Activated naive CD4-positive, alpha-beta T cell treated with anti-CD3 and anti-CD28 coated beads, Interleukin-2, amount 50 U/mL, for 72 hours (primary cell): ENCODE results near the gene EIF2B5. TPM values are rescaled to one million over a fixed set of nuclear protein-coding genes. Genes with fewer than 3 reads are reported as not detected.
A peak's percentile ranks its signal among the peaks of the same experiment; 100 is the strongest.
"Not testable (repeated sequence)": the region's sequence is repeated elsewhere in the genome, so short reads cannot be mapped to it uniquely, and the experiment has no call there.

ENCODE experiments used
- ATAC-seq, 2 donors: fragments of 150-1000 bp; cut with Tn5 transposase; 2 replicates each; pipeline ENCODE4 v1.10.0; 2021; ENCODE audit warnings: mild to moderate bottlenecking in 2 of 2, moderate library complexity in 2 of 2
- DNase-seq, 2 donors: peaks; one replicate each; pipeline ENCODE4 v3.0.0; 2021 to 2022; ENCODE audit warnings: low spot score in 2 of 2
- H3K27ac Mint-ChIP-seq, 2 donors: one replicate each; pipeline ENCODE4 v1.8.0; 2022; ENCODE audit warnings: mild to moderate bottlenecking in 2 of 2, mixed read lengths in 2 of 2
- H3K36me3 Mint-ChIP-seq, 2 donors: one replicate each; pipeline ENCODE4 v1.8.0; 2022; ENCODE audit warnings: mixed read lengths in 2 of 2
- H3K9me3 Mint-ChIP-seq, 2 donors: one replicate each; pipeline ENCODE4 v1.8.0; 2022; ENCODE audit warnings: mixed read lengths in 2 of 2
- total RNA-seq, 2 donors: library from RNA; stranded (reverse); gene quantifications; one replicate each; pipeline ENCODE4 v1.2.3, GENCODE V29; 2022

EIF2B5 gene
- total RNA-seq, 2 donors from 2014 or later = 48.6 to 56.1 TPM

DNA sequence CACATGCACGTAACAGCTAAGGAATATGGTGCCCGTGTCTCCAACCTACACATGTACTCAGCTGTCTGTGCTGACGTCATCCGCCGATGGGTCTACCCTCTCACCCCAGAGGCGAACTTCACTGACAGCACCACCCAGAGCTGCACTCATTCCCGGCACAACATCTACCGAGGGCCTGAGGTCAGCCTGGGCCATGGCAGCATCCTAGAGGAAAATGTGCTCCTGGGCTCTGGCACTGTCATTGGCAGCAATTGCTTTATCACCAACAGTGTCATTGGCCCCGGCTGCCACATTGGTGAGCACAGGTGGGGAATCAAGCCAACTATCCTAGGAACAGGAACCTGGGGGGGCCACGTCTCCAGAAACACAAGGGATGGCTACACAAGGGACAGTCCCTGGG is 5.3 kb downstream of the EIF2B5 start:
- DNase-seq (no peak), ATAC-seq (no peak)
- no peak overlapping the region for H3K27ac Mint-ChIP-seq
- no peaks in the 10 kb centered on the region for H3K9me3 Mint-ChIP-seq
- peaks cover 13 to 16% of the 10 kb centered on the region in 2 donors for H3K36me3 Mint-ChIP-seq

DNA sequence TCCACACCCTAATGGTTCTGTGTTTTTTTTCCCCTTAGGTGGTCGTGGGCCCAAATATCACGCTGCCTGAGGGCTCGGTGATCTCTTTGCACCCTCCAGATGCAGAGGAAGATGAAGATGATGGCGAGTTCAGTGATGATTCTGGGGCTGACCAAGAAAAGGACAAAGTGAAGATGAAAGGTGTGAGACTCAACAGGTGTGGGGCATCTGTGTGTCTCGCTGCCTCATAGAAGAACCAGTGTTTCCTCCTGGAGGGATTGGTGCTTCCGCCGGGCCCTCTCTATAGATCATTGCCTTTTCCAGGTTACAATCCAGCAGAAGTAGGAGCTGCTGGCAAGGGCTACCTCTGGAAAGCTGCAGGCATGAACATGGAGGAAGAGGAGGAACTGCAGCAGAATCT is 7.0 kb downstream of the EIF2B5 start:
- ATAC-seq (no peak), DNase-seq (no peak)
- no peaks in the 10 kb centered on the region for H3K9me3 Mint-ChIP-seq
- H3K27ac Mint-ChIP-seq = peak overlapping the region in 1 of 2 donors; percentile 78
- H3K36me3 Mint-ChIP-seq = peaks cover 5 to 9% of the 10 kb centered on the region in 2 donors

DNA sequence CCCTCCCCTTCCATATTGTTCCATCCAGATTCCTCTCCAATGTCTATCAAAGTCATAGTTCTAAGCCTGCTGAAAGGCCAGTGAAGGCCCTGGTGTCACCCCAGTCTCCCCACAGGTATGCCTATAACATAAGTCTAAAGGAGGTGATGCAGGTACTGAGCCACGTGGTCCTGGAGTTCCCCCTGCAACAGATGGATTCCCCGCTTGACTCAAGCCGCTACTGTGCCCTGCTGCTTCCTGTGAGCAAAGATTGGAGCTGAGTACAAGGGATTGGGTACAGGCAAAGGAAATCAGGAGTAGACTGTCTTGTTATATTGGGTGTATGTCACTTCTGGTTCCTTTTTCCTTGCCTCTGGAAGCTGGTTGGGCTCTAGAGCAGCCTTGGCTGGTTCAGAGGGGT is 8.2 kb downstream of the EIF2B5 start:
- Mint-ChIP-seq H3K27ac (peak overlapping the region in 1 of 2 donors; percentile 78), H3K36me3 (peaks cover 0 to 5% of the 10 kb centered on the region in 2 donors), H3K9me3 (no peaks in the 10 kb centered on the region)
- ATAC-seq (no peak), DNase-seq (no peak)

DNA sequence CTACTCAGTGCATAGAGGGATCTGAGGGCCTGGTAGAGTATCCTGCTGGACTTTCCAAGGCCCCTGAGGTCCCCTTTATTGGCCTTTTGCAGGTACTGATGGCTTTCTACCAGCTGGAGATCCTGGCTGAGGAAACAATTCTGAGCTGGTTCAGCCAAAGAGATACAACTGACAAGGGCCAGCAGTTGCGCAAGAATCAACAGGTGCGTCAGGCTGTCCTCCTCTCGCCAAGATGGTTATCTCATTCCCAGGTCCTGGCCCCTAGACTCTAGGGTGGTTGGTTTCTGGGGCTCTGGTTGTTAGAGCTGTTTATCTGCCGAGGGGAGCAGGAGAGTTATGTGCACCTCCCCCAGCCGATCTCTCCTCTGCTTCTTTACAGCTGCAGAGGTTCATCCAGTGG is 9.3 kb downstream of the EIF2B5 start:
- Mint-ChIP-seq H3K27ac (no peak overlapping the region), H3K9me3 (no peaks in the 10 kb centered on the region), H3K36me3 (peaks cover 0 to 5% of the 10 kb centered on the region in 2 donors)
- ATAC-seq = no peak
- DNase-seq = no peak

DNA sequence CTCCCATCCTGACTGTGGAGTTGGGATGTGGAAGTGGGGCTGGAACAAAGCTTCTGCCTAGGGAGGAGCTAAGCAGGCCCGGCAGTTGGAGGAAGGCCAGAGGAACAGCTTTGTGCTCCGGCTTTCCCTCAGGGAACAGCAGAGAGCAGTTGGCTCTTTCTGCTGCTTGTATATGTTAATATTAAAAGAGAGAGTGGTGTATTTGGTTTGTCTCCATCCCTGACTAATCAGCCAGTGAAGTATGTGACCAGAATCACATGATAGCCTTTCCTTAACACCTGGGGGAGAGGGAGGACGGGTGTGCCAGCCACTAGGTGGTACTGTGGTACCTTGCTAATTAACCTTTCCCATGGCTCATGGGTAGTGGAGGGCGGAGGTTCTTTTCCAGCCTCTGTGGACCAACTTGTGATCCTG is 10.0 kb downstream of the EIF2B5 start:
- DNase-seq (no peak), ATAC-seq (peak; percentile 70 to 81)

DNA sequence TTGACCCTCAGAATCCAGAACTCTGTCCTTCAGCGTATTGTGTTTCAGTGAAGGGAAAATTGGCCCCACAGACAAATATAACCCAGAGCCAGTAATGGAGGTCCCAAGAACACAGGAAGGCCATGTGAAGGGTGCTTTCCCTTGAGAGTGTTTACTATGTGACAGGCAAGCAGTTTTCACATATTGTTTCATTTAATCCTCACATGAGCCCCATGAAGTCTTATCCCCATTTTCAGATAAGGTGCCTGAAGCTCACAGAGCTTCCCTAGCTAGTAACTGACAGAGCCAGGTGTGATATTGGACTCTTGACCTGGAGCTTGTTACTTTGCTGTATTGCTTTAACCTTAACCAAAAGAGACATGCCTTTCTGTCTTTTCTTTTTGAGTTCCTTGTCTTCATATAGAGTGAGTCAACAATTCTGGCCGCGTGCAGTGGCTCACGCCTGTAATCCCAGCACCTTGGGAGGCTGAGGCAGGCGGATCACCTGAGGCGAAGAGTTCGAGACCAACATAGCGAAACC is 10.7 kb downstream of the EIF2B5 start:
- H3K27ac Mint-ChIP-seq = no peak overlapping the region

More for the DNA sequence above, 10.0 kb downstream of the EIF2B5 start:
- H3K9me3 Mint-ChIP-seq = no peaks in the 10 kb centered on the region
- no peak overlapping the region for H3K27ac Mint-ChIP-seq
- peaks cover 0 to 5% of the 10 kb centered on the region in 2 donors for H3K36me3 Mint-ChIP-seq

DNA sequence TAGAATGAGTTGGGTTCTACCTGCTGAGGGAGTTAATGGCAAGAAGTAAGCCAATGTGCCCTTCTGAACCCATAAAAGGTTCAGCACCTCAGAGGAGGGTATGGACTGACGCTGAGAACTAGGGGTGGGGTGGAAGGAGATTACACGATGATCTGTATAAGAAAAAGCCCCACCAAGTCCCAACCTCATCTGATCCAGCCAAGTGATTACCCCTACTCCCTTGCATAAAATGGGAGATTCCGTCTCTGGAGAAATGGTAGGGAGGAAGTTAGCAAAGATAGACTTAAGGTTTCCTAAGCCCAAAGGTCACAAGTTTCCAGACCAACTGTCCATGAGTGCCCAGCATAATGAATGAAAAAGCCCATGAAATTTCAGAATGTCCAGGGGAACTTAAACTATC is 12.9 kb downstream of the EIF2B5 start:
- Mint-ChIP-seq H3K9me3 (no peaks in the 10 kb centered on the region), H3K36me3 (no peaks in the 10 kb centered on the region), H3K27ac (no peak overlapping the region)
- ATAC-seq = no peak
- DNase-seq = no peak

More for the DNA sequence above, 10.7 kb downstream of the EIF2B5 start:
- H3K36me3 Mint-ChIP-seq = peaks cover 0 to 5% of the 10 kb centered on the region in 2 donors
- no peaks in the 10 kb centered on the region for H3K9me3 Mint-ChIP-seq
- DNase-seq (no peak), ATAC-seq (no peak)

DNA sequence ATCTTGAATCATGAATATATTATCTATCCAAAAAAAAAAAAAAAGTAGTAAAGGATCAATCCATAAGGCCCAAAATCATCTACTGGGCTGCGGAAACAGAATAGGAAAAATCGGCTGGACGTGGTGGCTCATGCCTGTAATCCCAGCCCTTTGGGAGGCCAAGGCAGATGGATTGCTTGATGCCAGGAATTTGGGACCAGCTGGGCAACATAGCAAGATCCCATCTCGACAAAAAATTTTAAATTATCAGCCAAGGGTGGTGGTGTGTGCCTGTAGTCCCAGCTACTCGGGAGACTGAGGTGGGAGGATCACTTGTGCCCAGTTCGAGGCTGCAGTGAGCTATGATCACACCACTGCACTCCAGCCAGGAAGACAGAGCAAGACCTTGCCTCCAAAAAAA is 14.0 kb downstream of the EIF2B5 start:
- no peaks in the 10 kb centered on the region for H3K9me3 Mint-ChIP-seq
- no peaks in the 10 kb centered on the region for H3K36me3 Mint-ChIP-seq
- no peak overlapping the region for H3K27ac Mint-ChIP-seq
- no peak for DNase-seq
- no peak for ATAC-seq

DNA sequence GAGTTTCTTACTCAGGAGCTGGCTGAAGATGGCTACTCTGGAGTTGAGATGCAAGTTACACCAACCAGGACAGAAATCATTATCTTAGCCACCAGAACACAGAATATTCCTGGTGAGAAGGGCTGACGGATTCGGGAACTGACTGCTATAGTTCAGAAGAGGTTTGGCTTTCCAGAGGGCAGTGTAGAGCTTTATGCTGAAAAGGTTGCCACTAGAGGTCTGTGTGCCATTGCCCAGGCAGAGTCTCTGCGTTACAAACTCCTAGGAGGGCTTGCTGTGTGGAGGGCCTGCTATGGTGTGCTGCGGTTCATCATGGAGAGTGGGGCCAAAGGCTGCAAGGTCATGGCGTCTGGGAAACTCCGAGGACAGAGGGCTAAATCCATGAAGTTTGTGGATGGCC is 14.6 kb downstream of the EIF2B5 start:
- not testable (repeated sequence) for H3K27ac Mint-ChIP-seq, H3K36me3 Mint-ChIP-seq, DNase-seq, ATAC-seq, H3K9me3 Mint-ChIP-seq

DNA sequence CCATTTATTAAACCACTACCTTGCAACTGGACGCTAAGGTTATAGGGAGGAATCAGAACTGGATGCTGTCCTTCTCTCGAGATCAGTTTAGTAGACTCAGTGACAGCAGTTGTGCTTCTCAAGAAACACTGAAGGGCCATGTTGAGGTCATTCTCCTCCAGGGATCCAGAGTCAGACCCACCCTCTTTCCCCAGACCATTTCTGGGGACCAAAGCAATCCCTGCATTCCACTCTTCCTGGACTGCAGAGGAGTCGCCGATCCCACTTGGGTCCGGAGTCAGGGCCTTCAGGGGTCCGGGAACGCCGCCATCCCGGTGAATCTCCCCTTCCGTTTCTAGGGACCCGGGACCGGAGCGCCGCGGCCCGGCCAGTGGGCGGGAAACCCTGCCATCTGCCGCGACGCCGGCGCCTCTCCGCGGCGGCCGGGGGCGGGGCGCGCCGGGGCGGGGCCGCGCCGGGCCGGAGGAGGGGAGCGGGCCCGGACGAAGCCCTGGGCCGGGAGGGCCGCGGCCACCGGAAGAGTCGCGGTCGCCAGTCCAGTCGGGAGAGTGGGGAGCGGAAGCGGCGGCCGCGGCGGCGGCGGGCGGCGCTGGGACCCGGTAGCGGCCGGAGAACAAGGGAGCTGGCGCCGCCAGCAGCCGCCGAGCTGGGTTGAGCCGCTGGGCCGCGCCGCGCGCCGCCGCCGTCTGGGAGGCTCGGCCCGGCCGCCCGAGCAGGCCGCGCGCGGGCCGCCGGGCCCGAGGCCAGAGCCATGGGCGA is 19.9 kb downstream of the EIF2B5 start, which contains the start of gene DVL3:
Gene DVL3 (plus strand): TSS at position 493 of the 759 bp plus-strand sequence. CDS start 259 bp downstream, at position 752.
- ATAC-seq (peak; percentile 82 to 84), DNase-seq (peak; percentile 53 to 71)
- no peaks in the 10 kb centered on the region for H3K9me3 Mint-ChIP-seq
- H3K27ac Mint-ChIP-seq = peak within 1 kb of the TSS; percentile 90 to 97
- peaks cover 0 to 4% of the 10 kb centered on the region in 2 donors for H3K36me3 Mint-ChIP-seq

DNA sequence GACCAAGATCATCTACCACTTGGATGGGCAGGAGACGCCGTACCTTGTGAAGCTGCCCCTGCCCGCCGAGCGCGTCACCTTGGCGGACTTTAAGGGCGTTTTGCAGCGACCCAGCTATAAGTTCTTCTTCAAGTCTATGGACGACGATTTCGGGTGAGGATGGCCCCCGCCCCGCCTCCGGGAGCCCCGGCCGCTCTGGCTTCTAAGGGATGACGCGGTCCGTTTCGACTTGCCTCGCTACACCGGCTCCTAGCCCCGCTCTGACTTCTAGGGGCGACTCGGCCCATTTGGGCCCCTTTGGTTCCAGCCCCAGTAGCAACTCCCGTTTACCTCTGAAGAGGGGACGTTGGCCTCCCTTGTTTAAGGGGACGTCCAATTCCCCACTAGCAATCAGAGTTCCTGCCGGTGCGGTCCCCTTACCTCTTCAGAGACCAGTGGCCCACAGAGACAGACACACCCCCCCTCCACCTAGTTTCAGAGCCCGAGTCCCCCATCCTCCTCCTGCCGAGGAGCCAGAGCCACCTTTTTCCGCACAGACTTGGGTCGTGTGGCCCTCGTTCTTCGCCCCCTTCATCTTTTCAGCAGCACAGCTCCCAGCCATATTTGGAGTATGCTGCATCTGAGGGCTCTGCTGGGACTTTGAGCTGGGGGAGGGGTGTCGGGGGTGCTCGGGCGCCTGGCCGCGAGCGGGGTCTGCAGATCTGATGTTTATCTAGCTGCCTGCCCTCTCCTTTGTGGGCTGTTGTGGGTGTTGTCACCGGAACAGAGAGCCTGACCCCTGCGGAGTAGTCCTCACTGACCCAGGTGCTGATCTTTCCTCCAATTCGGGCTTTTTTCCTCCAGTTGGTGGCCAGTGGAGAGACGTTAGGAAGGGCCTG is 20.7 kb downstream of the EIF2B5 start:
- ATAC-seq (peak; percentile 70 to 79), DNase-seq (peak in 1 of 2 donors; percentile 62)
- peaks cover 0 to 4% of the 10 kb centered on the region in 2 donors for H3K36me3 Mint-ChIP-seq
- H3K9me3 Mint-ChIP-seq = no peaks in the 10 kb centered on the region
- peak overlapping the region; percentile 90 to 97 for H3K27ac Mint-ChIP-seq

DNA sequence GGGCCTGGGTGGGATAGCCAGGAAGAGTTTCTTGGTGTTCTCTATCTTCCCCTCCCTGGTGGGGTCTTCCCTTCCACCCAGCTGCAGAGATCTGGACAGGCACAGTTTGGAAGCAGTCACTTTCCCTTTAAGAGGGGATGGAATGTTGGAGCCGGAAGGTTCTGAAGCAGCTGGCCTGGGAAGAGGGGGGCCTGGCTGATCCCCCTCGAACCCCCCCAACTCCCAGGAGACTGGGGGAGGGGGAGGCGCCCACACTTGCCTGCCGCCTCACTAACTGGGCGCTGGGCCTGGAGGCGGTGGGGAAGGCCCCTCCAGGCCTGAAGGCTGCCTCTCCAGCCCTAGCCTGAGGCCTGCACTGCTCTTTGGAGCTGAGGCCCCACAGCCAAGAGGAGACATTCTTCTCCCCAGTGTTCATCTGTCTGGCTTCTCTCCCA is 21.4 kb downstream of the EIF2B5 start:
- no peaks in the 10 kb centered on the region for H3K9me3 Mint-ChIP-seq
- H3K27ac Mint-ChIP-seq = peak overlapping the region; percentile 44 to 90
- no peak for DNase-seq
- no peak for ATAC-seq
- H3K36me3 Mint-ChIP-seq = peaks cover 0 to 4% of the 10 kb centered on the region in 2 donors

DNA sequence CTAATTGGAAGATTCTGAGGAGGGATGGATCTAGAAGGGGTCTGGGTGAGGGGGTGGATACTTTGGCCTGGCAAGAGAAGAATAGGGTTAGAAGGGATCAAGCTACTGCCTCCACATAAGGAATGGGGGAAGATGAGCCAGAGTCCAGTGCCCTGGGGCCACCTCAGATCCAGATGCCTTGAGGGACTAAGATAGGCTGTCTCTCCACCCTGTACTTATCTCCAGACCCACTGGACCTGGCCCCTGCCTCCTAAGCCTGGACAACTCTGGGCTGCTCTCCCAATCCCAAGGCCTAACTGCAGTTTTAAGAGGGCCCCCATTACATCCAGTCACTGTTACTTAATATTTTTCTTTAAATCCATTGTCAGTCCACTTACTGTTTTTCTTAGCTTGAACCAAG is 22.0 kb downstream of the EIF2B5 start:
- Mint-ChIP-seq H3K36me3 (peaks cover 0 to 4% of the 10 kb centered on the region in 2 donors), H3K9me3 (no peaks in the 10 kb centered on the region), H3K27ac (peak overlapping the region; percentile 10 to 90)
- DNase-seq (no peak), ATAC-seq (no peak)

DNA sequence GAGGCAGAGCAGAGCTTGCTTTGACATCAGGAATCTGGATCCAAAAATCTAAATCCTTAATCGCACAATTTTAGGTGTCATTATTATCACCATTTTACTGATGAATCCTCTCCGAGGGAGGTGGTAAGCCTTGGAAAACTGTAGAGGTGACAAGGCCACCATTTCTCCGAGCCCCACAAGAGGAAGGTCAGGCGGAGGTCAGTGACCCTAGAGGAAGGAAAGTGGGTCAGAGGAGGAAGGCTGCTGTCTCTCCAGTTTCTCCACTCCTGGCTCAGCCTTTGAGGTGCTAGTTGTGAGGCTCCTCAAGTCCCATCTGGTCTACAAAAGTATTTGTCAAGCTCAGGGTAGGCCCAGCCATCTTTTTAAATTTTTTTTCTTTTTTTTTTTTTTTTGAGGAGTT is 23.2 kb downstream of the EIF2B5 start:
- Mint-ChIP-seq H3K27ac (no peak overlapping the region), H3K9me3 (no peaks in the 10 kb centered on the region), H3K36me3 (peaks cover 0 to 4% of the 10 kb centered on the region in 2 donors)
- no peak for DNase-seq
- no peak for ATAC-seq

DNA sequence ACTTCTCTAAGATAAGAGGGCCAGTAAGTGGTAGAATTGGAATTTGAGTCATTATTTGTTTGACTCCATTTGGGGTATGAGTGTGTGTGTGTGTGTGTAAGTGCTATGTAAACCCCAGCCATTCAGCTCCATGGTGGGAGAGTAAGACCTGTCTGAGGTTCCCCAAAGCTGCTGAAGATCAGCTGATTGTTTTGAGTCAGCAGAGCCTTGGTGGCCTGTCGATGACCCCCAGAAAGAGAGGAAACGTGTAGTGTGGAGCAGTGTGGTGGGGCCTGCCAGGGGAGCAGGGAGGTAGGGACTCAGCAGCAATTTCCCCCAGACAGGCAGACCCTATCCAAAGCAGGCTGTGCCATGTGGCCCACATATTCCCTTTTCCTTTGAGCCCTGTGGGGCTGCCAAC is 25.3 kb downstream of the EIF2B5 start:
- H3K36me3 Mint-ChIP-seq = peaks cover 0 to 4% of the 10 kb centered on the region in 2 donors
- no peaks in the 10 kb centered on the region for H3K9me3 Mint-ChIP-seq
- no peak overlapping the region for H3K27ac Mint-ChIP-seq
- ATAC-seq (peak in 1 of 2 donors; percentile 16), DNase-seq (no peak)

DNA sequence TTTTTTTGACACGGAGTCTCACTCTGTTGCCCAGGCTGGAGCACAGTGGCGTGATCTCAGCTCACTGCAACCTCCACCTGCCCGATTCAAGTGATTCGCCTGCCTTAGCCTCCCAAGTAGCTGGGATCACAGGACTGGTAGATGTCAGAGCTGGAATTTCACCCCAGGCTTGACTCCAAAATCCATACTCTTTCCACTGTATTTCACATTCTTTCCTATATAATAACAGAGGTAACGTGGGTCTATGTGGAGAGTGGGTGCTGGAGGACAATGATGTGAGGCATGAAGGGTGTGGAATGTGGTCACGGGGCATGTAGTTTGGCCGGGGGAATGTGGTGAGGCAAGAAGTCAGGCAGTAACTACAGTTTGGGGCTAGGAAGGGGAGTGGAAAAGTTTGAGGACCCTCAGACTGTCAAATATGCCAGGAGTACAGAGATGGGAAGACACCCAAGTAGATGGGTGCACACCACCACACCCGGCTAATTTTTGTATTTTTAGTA is 27.5 kb downstream of the EIF2B5 start:
- not testable (repeated sequence) for ATAC-seq, H3K36me3 Mint-ChIP-seq, H3K9me3 Mint-ChIP-seq, H3K27ac Mint-ChIP-seq, DNase-seq
